Measurements from ENCODE around the gene SPEF1.

DNA sequence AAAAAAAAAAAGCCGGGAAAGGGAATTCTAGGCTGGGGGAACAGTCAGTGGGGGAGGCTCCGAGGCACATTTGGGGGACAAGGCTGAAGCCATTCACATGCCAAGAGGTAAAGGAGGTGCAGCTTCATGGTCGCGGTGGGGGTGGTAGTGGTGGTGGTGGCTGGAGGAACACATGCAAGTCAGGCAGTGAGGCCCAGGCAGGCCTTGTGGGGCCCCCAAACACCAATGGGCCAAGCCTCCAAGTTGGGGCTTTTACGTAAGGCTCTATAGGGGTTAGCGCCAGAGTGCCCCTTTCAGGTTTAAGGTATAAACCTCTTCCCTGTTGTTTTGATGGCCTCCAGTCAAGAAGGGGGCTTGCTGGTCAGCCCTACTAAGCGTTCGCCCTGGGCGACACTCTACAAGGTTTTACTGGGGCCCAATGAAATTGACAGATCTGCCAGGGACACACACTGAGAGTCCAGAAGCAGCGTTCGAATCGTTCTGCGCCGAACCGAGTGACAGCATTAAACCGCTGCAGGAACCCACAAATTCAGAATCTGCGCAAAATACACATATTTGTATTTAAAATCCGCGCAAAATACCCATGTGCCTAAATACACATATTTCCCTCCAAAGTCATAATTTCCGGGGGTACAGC lies 38.3 kb upstream of the SPEF1 start:
- TF ChIP-seq, protein P1, sequence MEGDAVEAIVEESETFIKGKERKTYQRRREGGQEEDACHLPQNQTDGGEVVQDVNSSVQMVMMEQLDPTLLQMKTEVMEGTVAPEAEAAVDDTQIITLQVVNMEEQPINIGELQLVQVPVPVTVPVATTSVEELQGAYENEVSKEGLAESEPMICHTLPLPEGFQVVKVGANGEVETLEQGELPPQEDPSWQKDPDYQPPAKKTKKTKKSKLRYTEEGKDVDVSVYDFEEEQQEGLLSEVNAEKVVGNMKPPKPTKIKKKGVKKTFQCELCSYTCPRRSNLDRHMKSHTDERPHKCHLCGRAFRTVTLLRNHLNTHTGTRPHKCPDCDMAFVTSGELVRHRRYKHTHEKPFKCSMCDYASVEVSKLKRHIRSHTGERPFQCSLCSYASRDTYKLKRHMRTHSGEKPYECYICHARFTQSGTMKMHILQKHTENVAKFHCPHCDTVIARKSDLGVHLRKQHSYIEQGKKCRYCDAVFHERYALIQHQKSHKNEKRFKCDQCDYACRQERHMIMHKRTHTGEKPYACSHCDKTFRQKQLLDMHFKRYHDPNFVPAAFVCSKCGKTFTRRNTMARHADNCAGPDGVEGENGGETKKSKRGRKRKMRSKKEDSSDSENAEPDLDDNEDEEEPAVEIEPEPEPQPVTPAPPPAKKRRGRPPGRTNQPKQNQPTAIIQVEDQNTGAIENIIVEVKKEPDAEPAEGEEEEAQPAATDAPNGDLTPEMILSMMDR (conservative IDR thresholded peaks at IDR 0.05 in 1 of 2, IDR thresholded peaks at IDR 0.05 in 1 of 2; ENCODE audit: extremely low read depth in 1 of 2, insufficient read depth in 1 of 2, low read depth in 1 of 2, low read length in 2 of 2) = no peak
- TF ChIP-seq EZH2 (IDR thresholded peaks at IDR 0.05; ENCODE audit: borderline replicate concordance, low read length) = no peak
